ENCODE results near the gene SMIM10L2A.
"Not testable (repeated sequence)": the region's sequence is repeated elsewhere in the genome, so short reads cannot be mapped to it uniquely, and the experiment has no call there.

The SMIM10L2A gene

DNA sequence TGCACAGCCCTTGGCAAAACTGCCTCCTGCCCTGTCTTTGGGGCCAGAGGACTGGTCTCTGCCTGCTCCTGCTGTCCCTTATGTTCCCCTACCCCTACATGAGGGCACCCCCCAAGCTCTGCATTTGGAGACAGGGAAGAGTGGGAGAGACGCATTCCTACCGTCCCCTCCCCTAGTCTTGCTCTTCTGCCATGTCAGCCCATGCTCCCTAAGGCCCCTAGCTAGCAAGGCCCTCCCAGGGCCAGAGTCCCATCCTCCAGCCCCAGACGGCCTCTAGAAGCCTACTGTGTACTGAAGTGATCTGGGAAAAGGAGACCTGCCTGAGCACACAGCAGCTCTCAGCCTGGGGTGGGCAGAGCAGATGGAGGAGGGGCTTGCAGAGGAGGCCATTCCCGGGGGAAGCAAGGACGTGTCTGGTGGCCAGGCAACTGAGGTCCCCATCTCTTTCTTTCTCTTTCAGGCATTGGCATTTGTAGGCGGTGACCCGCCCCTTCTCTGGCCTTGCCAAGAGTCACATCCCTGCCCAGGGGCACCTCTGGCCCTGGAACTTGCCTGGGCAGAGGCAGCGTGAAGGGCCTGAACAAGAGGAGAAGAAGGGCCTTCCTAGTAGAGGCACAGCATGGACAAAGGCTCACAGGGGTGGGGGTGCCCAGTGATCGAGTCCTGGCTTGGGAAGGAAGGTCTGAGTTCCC, 1.6 kb downstream of the SMIM10L2A start:
- DNase-seq, result not testable (repeated sequence)

DNA sequence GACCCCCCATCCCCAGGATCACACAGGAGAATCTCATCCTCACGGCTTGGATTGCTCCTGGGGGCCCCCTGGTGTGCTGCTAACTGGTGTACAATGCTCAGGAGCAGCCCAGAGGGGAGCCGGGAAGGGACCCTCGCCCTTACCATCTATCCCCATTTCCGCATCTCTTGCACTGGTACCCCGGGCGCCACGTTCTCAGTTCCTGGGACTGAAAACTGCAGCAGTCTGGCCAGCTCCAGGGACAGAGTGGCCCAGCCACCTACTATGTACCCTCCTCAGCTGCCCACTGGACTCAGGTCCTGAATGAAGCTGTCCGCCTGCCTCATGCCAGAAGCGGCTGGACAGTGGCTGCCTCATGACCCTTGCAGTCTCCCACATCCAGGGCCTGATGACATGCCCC, 2.7 kb downstream of the SMIM10L2A start:
- DNase-seq, result no peak

DNA sequence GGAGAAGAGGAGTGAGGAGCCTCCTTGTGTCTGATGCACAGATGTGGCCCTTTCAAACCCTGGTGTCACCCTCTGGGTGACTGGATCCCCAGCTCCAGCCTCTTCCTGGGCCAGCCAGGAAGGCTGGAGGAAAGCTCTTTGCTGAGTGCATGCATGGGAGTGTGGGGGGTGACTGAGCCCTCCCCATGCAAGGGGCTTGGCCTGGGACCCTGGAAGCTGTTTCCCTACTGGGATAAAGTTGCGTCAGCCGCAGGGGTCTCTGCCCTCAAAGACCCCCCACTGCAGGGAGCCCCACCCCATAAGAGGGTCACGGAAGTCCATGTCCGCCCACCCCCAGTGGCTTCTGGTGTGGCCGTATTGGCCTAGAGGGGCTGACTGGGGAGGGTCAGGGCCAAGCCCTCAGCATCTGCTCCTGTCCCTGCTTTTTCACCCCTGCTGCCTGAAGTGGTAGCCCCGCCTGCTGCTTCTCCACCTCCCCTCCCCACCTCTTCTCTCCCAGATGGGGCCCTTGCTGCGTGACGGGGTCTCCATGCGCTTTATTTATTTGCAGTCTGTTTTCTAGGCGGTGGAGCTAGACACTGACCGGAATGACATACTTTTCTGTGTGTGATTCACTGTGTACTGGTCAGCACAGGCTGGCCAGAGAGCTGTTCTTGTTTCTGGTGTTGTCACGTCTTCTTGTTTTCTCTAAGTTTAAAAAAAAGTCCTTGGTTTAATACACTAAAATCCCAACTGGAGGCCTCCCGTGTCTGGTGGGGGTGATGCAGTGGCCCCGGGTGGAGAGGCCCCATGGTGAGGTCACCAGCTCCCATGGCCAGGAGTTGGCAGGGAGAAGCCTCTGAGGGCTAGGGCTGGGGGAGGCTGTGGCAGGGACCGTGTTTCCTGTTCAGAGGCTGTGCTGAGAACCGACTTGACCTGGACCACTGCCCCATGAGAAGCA, 3.6 kb downstream of the SMIM10L2A start:
- no peak for DNase-seq

DNA sequence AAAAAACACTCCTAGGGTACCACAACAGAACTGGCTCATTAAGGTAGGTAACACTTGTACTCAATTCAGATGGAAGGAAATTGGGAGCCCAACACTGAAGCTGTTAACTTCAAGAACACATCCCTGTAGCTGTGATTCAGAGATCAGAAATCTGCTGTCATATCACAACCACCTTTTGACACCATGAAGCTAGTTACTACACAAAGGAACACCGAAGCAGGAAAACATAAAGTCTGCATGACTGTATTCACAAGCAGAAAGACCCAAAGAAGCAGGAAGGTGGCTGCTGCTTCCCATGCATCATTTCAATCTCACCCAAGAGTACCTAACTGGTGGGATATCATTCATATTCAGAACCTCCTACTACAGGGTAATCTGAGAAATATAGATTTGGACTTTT, 7.7 kb downstream of the SMIM10L2A start:
- DNase-seq, result no peak

DNA sequence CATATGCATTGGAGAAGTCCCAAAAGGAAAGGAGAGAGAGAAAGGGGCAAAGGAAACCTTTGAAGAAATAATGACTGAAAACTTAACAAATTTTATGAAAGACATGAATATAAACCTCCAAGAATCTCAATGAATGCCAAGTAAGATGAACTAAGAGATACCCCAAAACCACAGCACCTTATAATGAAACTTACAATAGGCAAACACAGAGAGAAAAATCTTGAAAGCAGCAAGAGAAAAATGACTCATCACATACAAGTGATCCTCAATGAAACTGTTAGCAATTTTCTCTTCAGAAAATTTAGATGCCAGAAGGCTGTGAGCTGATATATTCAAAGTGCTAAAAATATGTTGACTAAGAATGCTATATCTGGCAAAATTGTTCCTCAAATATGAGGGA, 10.1 kb downstream of the SMIM10L2A start:
- DNase-seq, result no peak

DNA sequence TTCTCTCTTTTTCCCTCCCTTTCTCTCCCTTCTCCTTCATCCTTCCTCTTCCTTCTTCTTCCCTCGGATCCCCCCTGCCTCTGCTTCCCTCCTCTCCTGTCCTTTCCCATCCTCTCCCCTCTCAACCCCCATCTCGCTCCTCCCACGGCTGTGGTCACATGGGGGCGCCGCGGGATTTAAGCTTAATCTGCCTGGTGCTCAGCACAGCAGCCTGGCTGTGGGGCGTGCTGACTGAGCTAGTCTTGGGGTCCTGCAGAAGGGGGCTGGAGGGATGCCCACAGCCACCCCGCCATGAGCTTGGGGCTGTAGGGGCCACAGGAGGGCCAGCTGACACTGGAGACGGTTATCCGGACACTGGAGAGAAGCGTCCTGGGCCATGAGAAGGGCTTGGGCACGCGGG, 10.7 kb downstream of the SMIM10L2A start:
- DNase-seq, result no peak

DNA sequence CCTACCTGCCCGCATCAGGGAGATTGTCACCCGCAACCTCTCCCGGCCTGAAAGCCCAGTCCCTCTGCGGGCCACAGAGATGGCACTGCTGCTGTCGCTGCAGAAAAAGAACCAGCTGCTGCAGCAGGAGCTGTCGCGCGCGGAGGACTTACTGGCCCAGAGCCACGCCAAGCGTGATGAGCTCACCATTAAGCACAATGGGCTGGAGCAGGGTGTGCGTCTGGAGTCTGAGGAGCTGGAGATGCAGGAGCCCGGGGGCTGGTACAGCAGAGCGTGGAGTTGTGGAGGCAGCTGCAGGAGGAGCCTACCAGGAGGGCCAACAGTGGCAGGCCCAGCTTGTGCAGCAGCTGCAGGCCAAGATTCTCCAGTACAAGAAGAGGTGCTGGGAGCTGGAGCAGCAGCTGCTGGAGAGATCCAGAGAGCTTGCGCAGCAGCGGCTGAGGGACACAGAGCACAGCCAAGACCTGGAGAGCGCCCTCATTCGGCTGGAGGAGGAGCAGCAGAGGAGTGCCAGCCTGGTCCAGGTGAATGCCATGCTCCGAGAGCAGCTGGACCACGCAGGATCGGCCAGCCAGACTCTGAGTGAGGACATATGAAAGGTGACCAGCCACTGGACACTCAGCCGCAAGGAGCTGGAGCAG, 11.3 kb downstream of the SMIM10L2A start:
- no peak for DNase-seq

DNA sequence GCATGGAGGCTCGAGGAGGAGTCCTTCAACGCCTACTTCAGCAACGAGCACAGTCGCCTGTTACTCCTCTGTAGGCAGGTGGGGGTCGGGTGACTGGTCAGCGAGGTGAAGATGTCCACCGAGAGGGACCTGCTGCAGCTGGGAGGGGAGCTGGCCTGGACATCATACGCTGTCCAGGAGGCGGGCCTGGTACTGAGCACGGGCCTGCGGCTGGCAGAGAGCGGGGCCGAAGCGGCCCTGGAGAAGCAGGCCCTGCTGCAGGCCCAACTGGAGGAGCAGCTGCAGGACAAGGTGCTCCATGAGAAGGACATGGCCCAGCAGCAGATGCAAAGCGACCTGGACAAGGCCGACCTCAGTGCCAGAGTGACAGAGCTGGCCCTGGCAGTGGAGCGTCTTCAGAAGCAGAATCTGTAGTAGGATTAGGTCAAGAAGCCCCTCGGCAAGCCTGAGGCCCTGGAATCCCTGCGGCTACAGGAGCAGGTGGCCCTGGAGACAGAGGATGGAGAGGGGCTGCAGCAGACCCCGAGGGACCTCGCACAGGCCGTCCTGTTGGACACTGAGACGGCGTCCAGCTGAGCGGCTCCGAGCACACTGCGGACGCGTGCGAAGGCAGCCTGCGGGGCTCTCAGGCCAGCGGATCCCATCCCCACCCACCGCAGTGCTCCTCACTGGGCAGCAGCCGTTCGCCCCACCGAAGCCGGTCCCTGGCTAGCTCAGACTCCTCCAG, 11.9 kb downstream of the SMIM10L2A start:
- no peak for DNase-seq

DNA sequence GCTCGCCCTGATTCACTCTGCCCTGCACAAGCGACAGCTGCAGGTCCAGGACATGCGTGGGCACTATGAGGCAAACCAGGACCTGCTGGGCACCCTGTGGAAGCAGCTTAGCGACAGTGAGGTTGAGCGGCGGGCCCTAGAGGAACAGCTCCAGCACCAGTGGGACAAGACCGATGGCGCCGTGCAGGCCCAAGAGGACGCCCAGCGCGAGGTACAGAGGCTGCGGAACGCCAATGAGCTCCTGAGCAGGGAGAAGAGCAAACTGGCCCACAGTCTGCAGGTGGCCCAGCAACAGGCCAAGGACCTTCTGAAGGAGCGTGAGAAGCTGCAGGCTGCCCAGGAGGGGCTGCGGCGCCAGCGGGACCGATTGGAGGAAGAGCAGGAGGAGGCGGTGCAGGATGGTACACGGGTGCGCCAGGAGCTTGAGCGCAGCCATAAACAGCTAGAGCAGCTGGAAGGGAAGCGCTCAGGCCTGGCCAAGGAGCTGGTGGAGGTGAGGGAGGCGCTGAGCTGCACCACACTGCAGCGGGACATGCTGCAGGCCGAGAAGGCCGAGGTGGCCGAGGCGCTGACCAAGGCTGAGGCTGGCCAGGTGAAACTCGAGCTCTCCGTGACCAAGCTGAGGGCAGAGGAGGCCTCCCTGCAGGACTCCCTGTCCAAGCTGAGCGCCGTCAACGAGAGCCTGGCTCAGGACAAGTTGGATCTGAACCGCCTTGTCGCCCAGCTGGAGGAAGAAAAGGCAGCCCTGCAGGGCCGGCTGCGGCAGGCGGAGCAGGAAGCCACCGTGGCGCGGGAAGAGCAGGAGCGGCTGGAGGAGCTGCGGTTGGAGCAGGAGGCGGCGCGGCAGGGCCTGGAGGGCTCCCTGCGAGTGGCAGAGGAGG, 12.8 kb downstream of the SMIM10L2A start:
- DNase-seq, result no peak

DNA sequence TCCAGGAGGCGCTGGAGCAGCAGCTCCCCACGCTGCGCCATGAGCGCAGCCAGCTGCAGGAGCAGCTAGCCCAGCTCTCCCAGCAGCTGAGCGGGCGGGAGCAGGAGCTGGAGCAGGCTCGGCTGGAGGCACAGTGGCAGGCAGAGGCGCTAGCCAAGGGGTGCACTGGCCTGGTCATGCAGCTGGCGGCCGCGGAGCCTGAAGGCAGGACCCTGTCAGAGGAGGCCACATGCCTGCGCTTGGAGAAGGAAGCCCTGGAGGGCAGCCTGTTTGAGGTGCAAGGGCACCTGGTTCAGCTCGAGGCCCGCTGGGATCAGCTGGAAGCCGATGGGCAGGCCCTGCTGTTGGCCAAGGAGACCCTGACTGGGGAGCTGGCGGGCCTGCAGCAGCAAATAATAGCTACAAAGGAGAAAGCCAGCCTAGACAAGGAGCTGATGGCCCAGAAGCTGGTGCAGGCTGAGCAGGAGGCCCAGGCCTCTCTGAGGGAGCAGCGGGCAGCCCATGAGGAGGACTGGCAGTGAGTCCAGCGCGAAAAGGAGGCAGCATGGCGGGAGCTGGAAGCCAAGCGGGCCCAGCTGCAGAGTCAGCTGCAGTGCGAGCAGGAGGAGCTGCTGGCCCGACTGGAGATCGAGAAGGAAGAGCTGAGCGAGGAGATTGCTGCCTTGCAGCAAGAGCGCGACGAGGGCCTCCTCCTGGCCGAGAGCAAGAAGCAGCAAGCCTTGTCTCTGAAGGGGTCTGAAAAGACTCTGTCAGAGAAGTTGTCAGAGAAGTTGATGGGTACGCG, 13.6 kb downstream of the SMIM10L2A start:
- DNase-seq, result no peak

DNA sequence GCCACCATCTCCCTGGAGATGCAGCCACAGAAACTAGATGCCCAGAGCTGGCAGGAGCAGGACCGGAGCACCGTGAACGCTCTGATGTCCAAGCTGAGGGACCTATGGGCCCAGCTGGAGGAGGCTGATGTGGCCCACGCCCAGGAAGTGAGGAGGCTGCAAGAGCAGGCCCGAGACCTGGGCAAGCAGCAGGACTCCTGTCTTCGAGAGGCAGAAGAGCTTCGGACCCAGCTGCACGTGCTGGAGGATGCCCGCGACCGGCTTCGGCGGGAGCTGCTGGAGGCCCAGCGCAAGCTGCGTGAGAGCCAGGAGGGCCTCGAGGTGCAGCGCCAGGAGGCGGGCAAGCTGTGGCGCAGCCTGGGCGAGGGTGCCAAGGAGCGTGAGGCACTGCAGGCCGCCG, 14.2 kb downstream of the SMIM10L2A start:
- no peak for DNase-seq

DNA sequence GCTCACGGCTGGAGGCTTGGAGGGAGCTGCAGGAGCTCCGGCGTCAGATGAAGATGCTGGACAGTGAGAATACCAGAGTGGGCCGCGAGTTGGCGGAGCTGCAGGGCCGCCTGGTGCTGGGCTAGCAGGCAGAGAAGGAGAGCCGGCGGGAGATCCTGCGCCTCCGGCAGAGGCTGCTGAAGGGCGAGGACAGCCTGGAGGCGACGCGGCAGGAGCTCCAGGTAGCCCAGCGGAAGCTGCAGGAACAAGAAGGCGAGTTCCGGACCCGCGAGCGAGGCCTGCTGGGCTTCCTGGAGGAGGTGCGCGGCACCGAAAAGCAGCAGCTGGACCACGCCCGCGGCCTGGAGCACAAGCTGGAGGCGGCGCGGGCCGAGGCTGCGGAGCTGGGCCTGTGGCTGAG, 14.7 kb downstream of the SMIM10L2A start:
- DNase-seq, result no peak

DNA sequence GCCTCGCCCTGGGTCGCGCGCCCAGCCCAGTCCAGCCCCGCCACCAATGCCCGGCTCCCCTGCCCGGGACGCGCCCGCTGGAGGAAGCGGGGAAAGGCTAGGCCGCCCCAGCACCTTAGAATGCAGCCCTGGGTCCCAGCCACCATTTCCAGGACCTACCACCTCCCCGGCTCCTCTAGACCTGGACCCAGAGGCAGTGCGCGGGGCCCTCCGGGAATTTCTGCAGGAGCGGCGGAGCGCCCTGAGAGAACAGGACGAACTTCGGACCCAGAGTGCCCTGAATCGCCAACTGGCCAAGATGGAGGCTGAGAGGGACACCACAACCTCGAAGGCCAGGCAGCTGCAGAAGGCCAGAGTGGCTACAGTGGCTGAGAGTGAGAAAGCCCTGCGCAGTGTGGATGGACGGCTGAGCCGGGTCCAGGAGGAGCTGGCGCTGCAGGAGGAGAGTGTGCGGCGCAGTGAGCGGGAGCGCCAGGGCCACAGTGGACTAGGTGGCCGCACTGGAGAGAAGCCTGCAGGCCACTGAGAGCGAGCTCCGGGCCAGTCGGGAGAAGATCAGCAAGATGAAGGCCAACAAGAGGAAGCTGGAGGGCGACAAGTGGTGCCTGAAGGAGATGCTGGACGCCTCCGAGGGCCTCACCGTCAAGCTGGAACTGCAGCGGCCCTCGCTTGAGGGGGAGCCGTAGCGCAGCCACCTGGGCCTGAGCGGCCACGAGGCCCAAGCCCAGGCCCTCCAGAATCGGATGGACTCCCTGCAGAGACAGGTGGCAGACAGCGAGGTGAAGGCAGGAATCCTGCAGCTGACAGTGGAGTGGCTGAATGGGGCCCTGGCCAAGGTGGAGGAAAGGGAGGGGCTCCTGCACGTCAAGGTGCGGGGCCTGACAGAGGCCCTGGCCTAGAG, 15.5 kb downstream of the SMIM10L2A start:
- no peak for DNase-seq

DNA sequence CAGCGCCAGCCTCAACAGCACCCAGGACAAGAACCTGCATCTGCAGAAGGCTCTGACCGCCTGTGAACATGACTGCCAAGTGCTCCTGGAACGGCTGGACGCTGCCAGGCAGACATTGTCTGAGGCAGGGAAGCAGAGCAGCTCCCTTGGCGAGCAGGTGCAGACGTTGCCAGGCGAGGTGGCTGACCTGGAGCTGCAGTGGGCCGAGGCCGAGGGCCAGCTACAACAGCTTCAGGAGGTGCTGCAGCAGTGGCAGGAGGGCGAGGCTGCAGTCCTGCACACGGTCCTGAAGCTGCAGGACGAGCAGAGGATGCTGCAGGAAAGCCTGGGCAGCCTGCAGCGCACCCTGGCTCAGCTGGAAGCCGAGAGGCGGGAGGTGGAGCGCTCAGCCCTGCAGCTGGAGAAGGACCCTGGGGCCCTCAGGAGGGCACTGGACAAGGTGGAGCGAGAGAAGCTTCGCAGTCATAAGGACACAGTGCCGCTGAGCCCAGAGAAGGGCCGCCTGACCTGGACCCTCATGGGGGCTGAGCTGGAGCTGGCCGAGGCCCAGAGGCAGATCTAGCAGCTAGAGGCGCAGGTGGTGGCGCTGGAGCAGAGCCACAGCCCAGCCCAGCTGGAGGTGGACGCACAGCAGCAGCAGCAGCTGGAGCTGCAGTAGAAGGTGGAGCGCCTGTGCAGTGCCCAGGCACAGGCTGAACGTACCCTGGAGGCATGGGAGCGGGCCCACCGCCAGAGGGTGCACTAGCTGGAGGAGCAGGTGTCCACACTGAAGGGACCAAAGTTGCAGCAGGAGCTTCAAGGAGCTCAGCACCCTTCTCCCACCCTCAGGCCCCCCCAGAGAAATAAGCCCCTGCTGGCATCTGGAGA, 16.4 kb downstream of the SMIM10L2A start:
- no peak for DNase-seq

DNA sequence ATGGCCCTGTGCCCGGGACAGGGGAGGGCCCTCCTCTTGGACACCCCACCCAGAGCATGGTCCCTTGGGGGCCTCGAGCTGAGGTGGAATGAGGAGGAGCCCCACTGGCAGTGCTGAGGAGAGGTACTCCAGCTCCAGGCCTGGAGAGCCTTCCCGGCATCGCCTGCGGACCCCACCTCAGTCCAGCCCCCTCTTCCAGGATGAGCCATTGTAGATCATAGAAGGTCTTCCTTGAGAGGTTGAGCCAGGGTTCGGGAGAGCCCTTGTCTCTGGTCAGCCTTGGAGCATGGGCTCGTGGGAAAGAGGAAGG, 16.9 kb downstream of the SMIM10L2A start:
- DNase-seq, result no peak

DNA sequence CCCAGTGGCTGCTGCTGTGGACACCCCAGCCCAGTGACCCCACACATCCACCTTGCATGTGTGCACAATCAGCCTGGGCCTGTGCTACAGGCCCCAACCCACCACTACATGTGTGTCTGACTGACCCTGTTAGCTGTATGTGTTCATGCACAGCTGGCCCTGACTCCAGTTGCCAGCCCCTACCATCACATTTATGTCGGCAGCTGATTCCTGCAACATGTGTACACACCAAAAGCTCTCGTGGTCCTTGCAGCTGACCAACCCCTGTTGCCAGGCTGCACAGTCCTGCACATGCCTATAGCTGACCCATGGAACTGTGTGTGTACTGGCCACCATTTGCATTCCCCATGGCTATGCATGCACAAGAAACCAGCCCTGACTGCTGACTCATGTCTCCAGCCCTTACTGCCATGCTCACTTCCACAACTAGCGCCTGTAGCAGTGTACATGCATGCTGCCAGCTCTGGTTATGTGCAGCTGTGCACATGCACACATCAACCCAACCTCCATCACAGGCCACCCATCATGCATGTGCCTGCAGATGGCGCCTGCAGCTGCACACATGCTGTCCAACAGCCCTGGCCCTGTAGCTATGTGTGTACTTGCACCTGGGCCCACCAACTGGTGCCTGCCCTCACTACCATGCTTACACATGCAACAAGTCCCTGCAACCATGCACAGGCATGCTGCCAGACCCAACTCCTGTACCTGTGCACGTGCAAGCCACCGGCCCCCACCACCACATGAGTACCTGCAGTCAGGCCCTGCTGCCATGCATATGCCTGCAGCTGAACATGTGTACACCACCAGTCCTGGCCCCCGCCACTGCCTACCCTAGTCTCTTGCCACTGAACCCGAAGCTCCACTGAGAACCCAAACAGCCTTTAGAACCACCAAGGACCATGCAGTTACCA, 28.1 kb downstream of the SMIM10L2A start:
- no peak for DNase-seq

DNA sequence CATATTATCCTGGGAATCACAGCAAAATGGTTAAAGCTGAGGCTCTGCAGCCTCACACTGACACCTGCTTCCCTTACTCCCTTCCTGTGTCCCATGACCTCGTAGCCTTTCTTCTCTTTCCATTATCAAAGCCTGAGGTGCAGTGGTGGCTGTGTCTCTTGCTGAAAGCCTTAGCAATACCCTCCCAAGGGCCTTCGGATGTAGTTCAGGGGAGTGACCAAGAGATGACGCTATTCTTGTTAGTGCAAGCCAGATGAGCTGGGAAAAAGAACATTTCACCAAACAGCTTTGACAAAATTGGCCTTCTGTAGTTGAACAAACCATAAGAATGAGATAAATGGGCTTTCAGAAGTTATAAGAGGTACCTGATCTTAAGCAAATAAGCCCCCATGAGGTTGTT, 31.6 kb downstream of the SMIM10L2A start:
- no peak for DNase-seq

DNA sequence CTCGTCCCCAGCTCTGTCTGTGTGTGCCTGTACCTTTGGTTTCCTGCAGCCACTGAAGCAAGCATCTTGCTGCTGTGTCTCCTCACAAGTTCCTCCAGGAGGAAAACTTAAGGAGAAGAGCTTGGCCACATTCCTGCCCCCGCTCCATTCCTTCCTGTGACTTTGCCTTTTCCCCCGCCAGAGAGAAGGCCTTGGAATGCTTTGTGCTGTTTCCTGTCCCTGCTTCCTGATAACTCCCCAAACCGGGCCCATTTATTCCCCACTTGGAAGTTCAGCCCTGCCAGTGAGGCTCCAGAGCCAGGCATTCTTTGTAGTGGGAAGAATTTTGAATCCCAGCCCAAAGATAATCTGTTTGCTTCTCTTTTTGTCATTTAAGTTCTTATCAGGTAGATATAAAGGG, 33.1 kb downstream of the SMIM10L2A start:
- DNase-seq, result no peak
